GM21360 (cell line): ENCODE measurements around the gene HEATR5A.

Source experiments
- ATAC-seq: cut with Tn5 transposase; IDR thresholded peaks from one replicate; pipeline ENCODE4 v1.9.1; 2021; ENCODE audit warnings: mild to moderate bottlenecking, moderate library complexity; ENCODE audit not compliant: unreplicated experiment

HEATR5A gene

GRCh38 chr14:31428011-31428410, 7.7 kb upstream of the HEATR5A start:
- ATAC-seq = no peak

GRCh38 chr14:31426663-31427062, 6.3 kb upstream of the HEATR5A start:
- ATAC-seq = no peak

DNA sequence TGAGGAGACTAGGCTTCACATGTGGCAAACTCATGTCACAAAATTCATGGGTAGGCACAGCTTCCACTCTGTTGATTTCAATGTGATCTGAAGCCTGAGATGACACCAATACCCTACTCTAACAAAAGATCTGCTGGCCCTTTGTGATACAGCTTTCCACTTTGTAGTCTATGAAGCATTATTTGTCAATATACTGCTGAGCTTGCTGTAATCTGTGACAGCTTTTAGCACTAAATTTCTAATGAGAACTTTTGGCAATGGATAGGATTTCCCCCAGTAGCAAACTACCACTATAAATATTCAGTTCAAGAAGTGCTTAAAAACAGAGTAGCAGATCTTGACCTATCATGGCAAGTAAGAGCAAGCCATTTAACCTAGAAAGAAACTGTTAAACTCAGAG, 5.6 kb upstream of the HEATR5A start:
- ATAC-seq = no peak

DNA sequence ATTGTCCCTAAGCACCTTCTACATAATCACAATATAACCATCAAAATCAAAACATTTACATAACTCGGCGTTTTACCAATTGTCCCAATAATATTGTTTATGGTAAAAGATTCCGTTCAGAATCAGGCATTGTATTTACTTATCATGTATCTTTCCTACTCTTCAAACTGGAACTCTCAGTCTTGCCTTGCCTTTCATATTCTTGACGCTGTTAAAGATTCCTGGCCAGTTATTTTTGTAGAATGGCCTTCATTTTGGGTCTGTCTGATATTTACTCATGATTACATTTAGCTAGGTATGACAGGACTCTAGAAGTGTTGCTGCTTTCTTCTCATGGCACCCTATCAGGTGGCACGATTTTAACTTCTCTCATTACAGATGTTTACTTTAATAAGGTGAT, 850 bp upstream of the HEATR5A start:
- no peak for ATAC-seq

DNA sequence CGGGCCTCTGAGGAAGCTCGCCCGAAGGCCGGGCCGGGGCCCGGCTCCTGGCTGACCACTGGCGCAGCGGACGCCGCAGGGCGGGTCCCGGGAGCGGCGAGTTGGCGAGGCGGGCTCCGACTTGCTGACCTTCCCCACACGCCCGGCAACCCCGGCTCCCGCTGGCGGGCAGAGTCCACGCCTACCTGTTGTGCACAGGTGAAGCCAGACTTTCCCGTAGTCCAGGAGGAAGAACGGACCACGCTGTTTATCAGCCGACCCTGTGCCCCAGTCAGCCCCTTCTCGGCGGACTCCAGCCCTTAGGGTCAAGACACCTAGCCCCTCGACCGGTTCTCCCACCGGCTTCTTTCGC, 407 bp downstream of the HEATR5A start:
- peak; percentile 6 for ATAC-seq

GRCh38 chr14:31419179-31419966, 977 bp downstream of the HEATR5A start:
- ATAC-seq = no peak

DNA sequence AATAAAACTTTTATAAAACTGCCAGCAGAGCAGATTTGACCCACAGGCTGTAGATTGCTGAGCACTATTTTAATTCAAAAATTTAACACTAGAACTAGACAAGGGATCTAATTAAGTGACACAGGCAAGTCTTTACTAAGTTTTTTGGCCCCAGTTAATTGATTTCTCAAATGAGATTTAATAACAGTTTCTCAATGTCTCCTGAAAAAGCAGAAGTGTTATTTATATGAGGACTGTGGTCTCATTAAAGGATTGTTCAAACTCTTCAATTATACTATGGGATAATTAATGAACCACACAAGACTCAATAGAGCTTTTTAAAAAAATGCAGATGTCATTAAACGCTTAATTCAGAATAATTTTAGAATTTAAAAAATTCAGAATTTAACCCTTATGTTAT, 1.9 kb downstream of the HEATR5A start:
- ATAC-seq = no peak

- no peak for ATAC-seq
These were observed 6.0 kb downstream of the HEATR5A start for GRCh38 chr14:31414190-31414833.

DNA sequence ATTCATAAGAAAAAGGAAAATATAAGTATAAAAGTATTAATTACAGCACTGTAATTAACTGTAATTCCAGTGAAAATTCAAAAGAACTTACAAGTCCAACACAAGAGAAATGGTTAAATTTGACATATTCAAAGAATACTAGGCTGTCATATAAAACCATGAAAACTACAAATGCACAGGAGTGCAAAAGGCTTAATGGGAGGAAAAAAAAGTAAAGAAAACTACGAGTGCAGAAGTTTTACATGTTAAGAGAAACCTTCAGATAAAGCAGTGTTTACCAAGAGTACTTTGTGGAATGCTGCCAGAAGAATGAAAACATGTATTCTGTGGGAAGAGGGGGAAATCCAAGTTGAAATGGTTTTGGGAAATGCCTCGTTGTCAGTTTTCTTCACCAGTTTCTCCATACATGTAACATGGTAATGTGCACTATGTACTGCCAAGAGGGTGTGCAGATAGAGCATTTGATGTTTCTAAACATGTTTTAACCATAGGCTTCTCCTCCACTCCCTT, 9.1 kb downstream of the HEATR5A start:
- ATAC-seq = no peak

DNA sequence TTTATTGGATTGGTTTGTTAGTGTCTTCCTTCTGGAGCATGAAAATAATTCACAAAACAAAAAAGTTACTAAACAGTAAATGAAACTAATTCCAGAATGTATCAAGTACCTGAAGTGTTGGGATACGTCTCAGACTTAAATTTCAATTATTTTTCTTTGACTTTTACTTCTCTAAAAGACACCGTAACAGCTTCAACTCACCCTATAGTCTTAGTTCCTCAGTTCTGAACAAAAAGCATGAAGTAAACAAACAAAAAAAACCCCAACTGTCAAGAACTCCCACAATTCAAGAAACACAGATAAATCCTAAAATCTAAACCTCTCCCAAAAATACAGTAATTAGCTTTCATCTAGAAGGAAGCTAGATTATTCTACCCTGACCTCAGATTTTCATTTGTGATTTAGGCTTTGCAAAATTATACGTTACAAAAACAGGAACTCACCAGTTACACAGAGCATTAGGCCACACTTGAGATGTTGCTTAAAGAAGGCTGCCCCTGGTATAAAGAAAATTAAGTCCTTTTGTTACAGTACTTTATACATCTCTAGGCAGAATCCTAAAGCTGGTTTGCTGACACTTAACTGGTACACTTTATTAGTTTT, 10.2 kb downstream of the HEATR5A start:
- no peak for ATAC-seq

DNA sequence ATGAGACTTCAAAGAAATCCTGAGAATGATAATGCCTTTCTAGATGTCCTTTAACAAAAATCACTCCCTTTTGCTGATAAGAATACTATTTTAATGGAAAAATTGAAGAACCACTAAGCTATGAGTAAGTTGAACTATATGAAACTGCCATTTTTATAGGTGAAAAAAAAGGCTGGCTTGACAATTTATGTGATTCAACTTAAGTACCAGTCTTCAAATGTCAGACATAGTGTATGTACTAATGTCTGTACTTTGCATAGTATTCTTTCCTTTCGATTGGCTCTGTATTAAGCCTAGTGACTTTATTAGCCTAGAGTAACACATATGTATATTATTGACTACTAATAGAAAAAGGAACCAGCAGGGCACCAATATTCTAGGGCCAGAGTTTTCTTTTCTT, 11.9 kb downstream of the HEATR5A start:
- ATAC-seq = no peak

- no peak for ATAC-seq
These were observed 14.6 kb downstream of the HEATR5A start for GRCh38 chr14:31405599-31406232.

DNA sequence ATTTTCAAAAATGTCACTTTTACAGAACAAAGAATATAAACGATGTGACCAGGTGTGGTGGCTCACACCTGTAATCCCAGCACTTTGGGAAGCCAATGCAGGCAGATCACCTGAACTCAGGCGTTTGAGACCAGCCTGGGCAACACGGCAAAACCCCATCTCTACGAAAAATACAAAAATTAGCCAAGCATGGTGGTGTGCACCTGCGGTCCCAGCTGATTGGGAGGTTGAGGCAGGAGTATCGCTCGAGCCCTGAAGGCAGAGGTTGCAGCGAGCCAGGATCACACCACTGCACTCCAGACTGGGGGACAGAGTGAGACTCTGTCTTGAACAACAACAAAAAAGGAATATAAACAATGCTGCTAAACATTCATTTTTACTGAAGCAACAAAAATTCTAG, 15.2 kb downstream of the HEATR5A start:
- ATAC-seq = no peak

- no peak for ATAC-seq
These were observed 16.6 kb downstream of the HEATR5A start for GRCh38 chr14:31403707-31404106.

- no peak for ATAC-seq
These were observed 17.4 kb downstream of the HEATR5A start for GRCh38 chr14:31402764-31403439.

DNA sequence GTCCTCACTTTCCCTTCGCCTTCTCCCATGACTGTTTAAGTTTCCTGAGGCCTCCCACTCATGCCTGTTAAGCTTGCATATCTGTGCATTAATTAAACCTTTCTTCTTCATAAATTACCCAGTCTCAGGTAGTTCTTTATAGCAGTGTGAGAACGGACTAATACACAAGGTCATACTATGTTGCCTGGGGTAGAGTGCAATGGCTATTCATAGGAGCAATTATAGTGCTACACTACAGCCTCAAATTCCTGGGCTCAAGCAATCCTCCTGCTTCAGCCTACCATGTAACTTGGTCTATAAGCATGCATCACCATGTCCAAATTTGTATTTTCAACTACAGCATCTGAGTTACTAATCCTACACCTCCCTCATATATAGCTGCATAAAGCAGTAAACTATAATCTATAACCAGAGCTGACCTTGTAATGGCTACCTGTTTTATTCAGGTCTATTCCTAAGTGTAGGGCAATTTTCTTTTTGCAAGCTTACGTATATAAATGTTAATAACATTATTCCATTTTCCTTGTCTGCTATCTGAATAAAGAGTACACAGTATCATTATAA, 18.9 kb downstream of the HEATR5A start:
- no peak for ATAC-seq

DNA sequence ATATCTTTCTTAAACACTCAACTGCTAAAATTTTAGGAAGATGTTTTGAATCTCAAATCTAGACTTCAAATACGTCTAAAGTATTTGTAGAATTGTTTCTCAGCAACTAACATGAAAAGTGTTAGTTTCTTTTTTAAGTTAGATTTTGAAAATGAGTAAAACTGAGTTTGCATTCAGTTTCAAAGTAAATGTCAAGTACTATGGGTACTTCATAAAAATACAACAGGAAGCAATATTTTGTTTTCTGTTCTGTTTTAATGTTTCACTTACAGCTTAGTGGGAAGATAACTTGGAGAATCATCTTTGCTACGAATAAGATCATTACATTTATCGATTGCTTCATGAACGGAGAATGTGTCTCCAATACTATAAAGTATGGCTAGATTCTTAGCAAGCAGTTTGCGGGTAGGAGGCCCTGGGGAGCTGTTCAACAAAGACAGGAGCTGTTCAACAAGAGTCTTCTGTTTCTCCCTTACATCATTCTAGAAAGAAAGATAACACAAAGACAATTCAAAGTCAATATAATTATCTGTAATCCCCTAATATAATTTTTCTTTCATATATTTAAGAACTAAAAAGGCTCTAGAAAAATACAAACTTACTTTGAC, 20.2 kb downstream of the HEATR5A start:
- ATAC-seq = no peak

- ATAC-seq = no peak
These were observed 24.7 kb downstream of the HEATR5A start for GRCh38 chr14:31395572-31396205.

- ATAC-seq = no peak
These were observed 25.2 kb downstream of the HEATR5A start for GRCh38 chr14:31395119-31395518.

- ATAC-seq = no peak
These were observed 28.3 kb downstream of the HEATR5A start for GRCh38 chr14:31391977-31392503.
